Keratinocyte (primary cell): ENCODE measurements around the gene TNIK. TPM values are rescaled to one million over a fixed set of nuclear protein-coding genes. Genes with fewer than 3 reads are reported as not detected.

Experiments used
- DNase-seq: peaks from one replicate; pipeline ENCODE4 v3.0.0-alpha.2; 2011; ENCODE audit warnings: low read depth, missing footprints, low spot score
- FAIRE-seq: peaks from 2 replicates; lab custom pipeline; 2011; peaks lifted over from hg19 to GRCh38; lab: Jason Lieb, UNC
- H2AFZ ChIP-seq: 2 replicates; pipeline ENCODE4 v1.6.0; 2012; ENCODE audit warnings: low read length, control low read depth, inconsistent platforms; ENCODE audit not compliant: control insufficient read depth
- H3K27ac ChIP-seq: 2 replicates; pipeline ENCODE4 v1.5.1; 2011; ENCODE audit warnings: low read length; ENCODE audit not compliant: control insufficient read depth, insufficient read depth
- H3K27me3 ChIP-seq: 3 replicates; pipeline ENCODE4 v1.6.0; 2011; ENCODE audit warnings: low read length; ENCODE audit not compliant: control insufficient read depth, insufficient read depth; ENCODE audit errors: extremely low read depth
- H3K36me3 ChIP-seq, 2 experiments: 2 replicates in 1 of 2; 3 replicates in 1 of 2; pipeline ENCODE4 v1.5.1; 2011; ENCODE audit warnings: low read length in 2 of 2, mild to moderate bottlenecking in 1 of 2; ENCODE audit not compliant: control insufficient read depth in 2 of 2, insufficient read depth in 2 of 2; ENCODE audit errors: extremely low read depth in 1 of 2
- H3K4me1 ChIP-seq: 3 replicates; pipeline ENCODE4 v1.5.1; 2011; ENCODE audit warnings: low read length; ENCODE audit not compliant: control insufficient read depth, insufficient read depth; ENCODE audit errors: extremely low read depth
- H3K4me2 ChIP-seq: 3 replicates; pipeline ENCODE4 v1.6.0; 2011; ENCODE audit warnings: low read depth, low read length; ENCODE audit not compliant: control insufficient read depth, insufficient read depth; ENCODE audit errors: extremely low read depth
- H3K4me3 ChIP-seq, 3 experiments: fragments of 200-600 bp in 1 of 3; sonication (generic) in 1 of 3; 2 replicates in 2 of 3; 3 replicates in 1 of 3; pipeline ENCODE4 v1.5.1; 2011 to 2016; ENCODE audit warnings: low read length in 3 of 3, mild to moderate bottlenecking in 3 of 3, control low read depth in 2 of 3, inconsistent platforms in 1 of 3, low read depth in 1 of 3, mixed read lengths in 1 of 3, mixed run types in 1 of 3, moderate library complexity in 1 of 3; ENCODE audit not compliant: control insufficient read depth in 2 of 3, insufficient read depth in 2 of 3; ENCODE audit errors: extremely low read depth in 1 of 3
- H3K79me2 ChIP-seq: 2 replicates; pipeline ENCODE4 v1.6.0; 2012; ENCODE audit warnings: low read length; ENCODE audit not compliant: control insufficient read depth, insufficient read depth
- H3K9ac ChIP-seq: 3 replicates; pipeline ENCODE4 v1.6.0; 2011; ENCODE audit warnings: low read length; ENCODE audit not compliant: control insufficient read depth, insufficient read depth; ENCODE audit errors: extremely low read depth
- H3K9me1 ChIP-seq: 3 replicates; pipeline ENCODE4 v1.6.0; 2011; ENCODE audit warnings: low read length; ENCODE audit not compliant: control insufficient read depth, insufficient read depth; ENCODE audit errors: extremely low read depth
- H3K9me3 ChIP-seq: 2 replicates; pipeline ENCODE4 v1.5.1; 2012; ENCODE audit warnings: low read depth, low read length; ENCODE audit not compliant: control insufficient read depth
- H4K20me1 ChIP-seq: 3 replicates; pipeline ENCODE4 v1.6.0; 2011; ENCODE audit warnings: low read length; ENCODE audit not compliant: control insufficient read depth, insufficient read depth; ENCODE audit errors: extremely low read depth
- CTCF ChIP-seq, 3 experiments: IDR thresholded peaks in 1 of 3; conservative IDR thresholded peaks in 1 of 3; optimal IDR thresholded peaks in 1 of 3; 2 replicates in 2 of 3; 3 replicates in 1 of 3; pipeline versions ENCODE3 to v1.5.1; 2011; ENCODE audit warnings: low read length in 3 of 3, mild to moderate bottlenecking in 3 of 3, moderate library complexity in 2 of 3, control low read depth in 1 of 3, inconsistent platforms in 1 of 3; ENCODE audit not compliant: insufficient read depth in 2 of 3; ENCODE audit errors: extremely low read depth in 1 of 3
- EZH2 ChIP-seq: IDR thresholded peaks from one replicate; pipeline ENCODE4 v1.6.1; 2012; ENCODE audit warnings: inconsistent platforms, mild to moderate bottlenecking, low read length, moderate library complexity
- dilution Hi-C: fragments of 300-500 bp; cut with MboI; formaldehyde crosslinking; loops from one replicate; pipeline ENCODE4 v1.7.0; 2020; ENCODE audit warnings: low sequenced_read_pairs; ENCODE audit not compliant: extremely low pct_ligation_motif_present
- polyA plus RNA-seq, 5 experiments: library from polyadenylated mRNA; depleted of rRNA in 3 of 5; stranded (reverse) in 3 of 5; stranded (forward) in 1 of 5; unstranded in 1 of 5; fragments of >200 nt; gene quantifications; 1 replicate in 1 of 5; 2 replicates in 3 of 5; 3 replicates in 1 of 5; pipeline versions ENCODE4 v1.2.1 to v1.2.3, GENCODE V29; 2011 to 2012; ENCODE audit warnings: missing spikeins in 2 of 5, low read depth in 1 of 5, low replicate concordance in 1 of 5

TNIK gene
- polyA plus RNA-seq, 1 donor (not counting 4 experiments of a cell fraction or from before 2014, with no cell fraction given): 4.4 TPM

- Histone ChIP-seq H3K27ac (no peak overlapping the region), H3K79me2 (no peaks in the 10 kb centered on the region), H3K4me2 (no peak overlapping the region), H3K9me1 (no peaks in the 10 kb centered on the region), H3K4me1 (no peaks in the 10 kb centered on the region), H2AFZ (no peak overlapping the region), H3K36me3 (no peaks in the 10 kb centered on the region), H4K20me1 (no peaks in the 10 kb centered on the region), H3K9me3 (no peaks in the 10 kb centered on the region), H3K4me3 (no peak overlapping the region), H3K9ac (no peak overlapping the region), H3K27me3 (no peaks in the 10 kb centered on the region)
- no peak for FAIRE-seq
- DNase-seq: no peak
- dilution Hi-C loops: no loop called here
- no peak for TF ChIP-seq EZH2
- TF ChIP-seq CTCF (optimal IDR thresholded peaks at IDR 0.05 in 1 of 3, IDR thresholded peaks at IDR 0.05 in 1 of 3, conservative IDR thresholded peaks at IDR 0.05 in 1 of 3; ENCODE audit: extremely low read depth in 1 of 3, insufficient read depth in 2 of 3, low read length in 3 of 3): no peak
These were observed 63.1 kb downstream of the TNIK start for GRCh38 chr3:171397089-171397488.

- H3K9ac ChIP-seq: no peak overlapping the region
- dilution Hi-C loops: no loop called here
- DNase-seq: no peak
- H3K9me3 ChIP-seq: no peaks in the 10 kb centered on the region
- no peak overlapping the region for H3K27ac ChIP-seq
- H3K36me3 ChIP-seq: no peaks in the 10 kb centered on the region
- no peaks in the 10 kb centered on the region for H3K4me1 ChIP-seq
- H3K79me2 ChIP-seq: no peaks in the 10 kb centered on the region
- H3K27me3 ChIP-seq: no peaks in the 10 kb centered on the region
- no peak overlapping the region for H3K4me2 ChIP-seq
- no peak overlapping the region for H2AFZ ChIP-seq
- no peak overlapping the region for H3K4me3 ChIP-seq
- FAIRE-seq: no peak
- no peaks in the 10 kb centered on the region for H3K9me1 ChIP-seq
- TF ChIP-seq CTCF (optimal IDR thresholded peaks at IDR 0.05 in 1 of 3, IDR thresholded peaks at IDR 0.05 in 1 of 3, conservative IDR thresholded peaks at IDR 0.05 in 1 of 3; ENCODE audit: extremely low read depth in 1 of 3, insufficient read depth in 2 of 3, low read length in 3 of 3) (no peak), EZH2 (no peak)
- H4K20me1 ChIP-seq: no peaks in the 10 kb centered on the region
These were observed 64.2 kb downstream of the TNIK start for GRCh38 chr3:171396048-171396447.
